ENCODE measurements around the gene HS2ST1. TPM values are rescaled to one million over a fixed set of nuclear protein-coding genes. Genes with fewer than 3 reads are reported as not detected.
"Not testable (repeated sequence)": the region's sequence is repeated elsewhere in the genome, so short reads cannot be mapped to it uniquely, and the experiment has no call there.

HS2ST1 gene
- total RNA-seq, 1 experiment from 2014 or later: 16.0 TPM

- DNase-seq (ENCODE audit: extremely low read depth, low read depth): no peak
Observed at GRCh38 chr1:87053446-87053845, 139.0 kb downstream of the HS2ST1 start.

GRCh38 chr1:87056974-87057373, 142.5 kb downstream of the HS2ST1 start:
- no peak for DNase-seq (ENCODE audit: extremely low read depth, low read depth)

- no peak for DNase-seq (ENCODE audit: extremely low read depth, low read depth)
Observed at GRCh38 chr1:87058343-87058649, 143.9 kb downstream of the HS2ST1 start.

- no peak for DNase-seq (ENCODE audit: extremely low read depth, low read depth)
Observed at GRCh38 chr1:87061742-87062156, 147.3 kb downstream of the HS2ST1 start.

GRCh38 chr1:87062687-87063086, 148.3 kb downstream of the HS2ST1 start:
- no peak for DNase-seq (ENCODE audit: extremely low read depth, low read depth)

GRCh38 chr1:87064309-87064708, 149.9 kb downstream of the HS2ST1 start:
- no peak for DNase-seq (ENCODE audit: extremely low read depth, low read depth)

- DNase-seq (ENCODE audit: extremely low read depth, low read depth): no peak
Observed at GRCh38 chr1:87064986-87065385, 150.6 kb downstream of the HS2ST1 start.

GRCh38 chr1:87066708-87067107, 152.3 kb downstream of the HS2ST1 start:
- DNase-seq (ENCODE audit: extremely low read depth, low read depth): not testable (repeated sequence)

GRCh38 chr1:87072411-87072810, 158.0 kb downstream of the HS2ST1 start:
- no peak for DNase-seq (ENCODE audit: extremely low read depth, low read depth)

GRCh38 chr1:87072904-87073303, 158.5 kb downstream of the HS2ST1 start:
- DNase-seq (ENCODE audit: extremely low read depth, low read depth): no peak

GRCh38 chr1:87074001-87074795, 159.8 kb downstream of the HS2ST1 start:
- no peak for DNase-seq (ENCODE audit: extremely low read depth, low read depth)

GRCh38 chr1:87077959-87078639, 163.7 kb downstream of the HS2ST1 start:
- no peak for DNase-seq (ENCODE audit: extremely low read depth, low read depth)

- DNase-seq (ENCODE audit: extremely low read depth, low read depth): peak; percentile 22
Observed at GRCh38 chr1:87084244-87084836, 169.9 kb downstream of the HS2ST1 start.

GRCh38 chr1:87086120-87086519, 171.7 kb downstream of the HS2ST1 start:
- no peak for DNase-seq (ENCODE audit: extremely low read depth, low read depth)

GRCh38 chr1:87089070-87089736, 174.8 kb downstream of the HS2ST1 start:
- no peak for DNase-seq (ENCODE audit: extremely low read depth, low read depth)

- DNase-seq (ENCODE audit: extremely low read depth, low read depth): no peak
Observed at GRCh38 chr1:87089823-87090222, 175.4 kb downstream of the HS2ST1 start.

- DNase-seq (ENCODE audit: extremely low read depth, low read depth): no peak
Observed at GRCh38 chr1:87091425-87091824, 177.0 kb downstream of the HS2ST1 start.

GRCh38 chr1:87092846-87093245, 178.4 kb downstream of the HS2ST1 start:
- DNase-seq (ENCODE audit: extremely low read depth, low read depth): no peak

GRCh38 chr1:87093286-87093685, 178.9 kb downstream of the HS2ST1 start:
- DNase-seq (ENCODE audit: extremely low read depth, low read depth): no peak

GRCh38 chr1:87094238-87094637, 179.8 kb downstream of the HS2ST1 start:
- no peak for DNase-seq (ENCODE audit: extremely low read depth, low read depth)

GRCh38 chr1:87100271-87100670, 185.8 kb downstream of the HS2ST1 start:
- DNase-seq (ENCODE audit: extremely low read depth, low read depth): no peak

All from NCI-H460 (cell line).